Stimulated activated CD8-positive, alpha-beta memory T cell treated with anti-CD3 and anti-CD28 coated beads, Interleukin-12 subunit alpha, Interleukin-12 subunit beta, amount 100 ng/mL, for 24 hours (primary cell): ENCODE data around the gene AMPD2.

ENCODE experiments used
- DNase-seq: peaks from one replicate; pipeline ENCODE4 v3.0.0-alpha.2; 2020; ENCODE audit errors: extremely low read depth

AMPD2 gene

DNA sequence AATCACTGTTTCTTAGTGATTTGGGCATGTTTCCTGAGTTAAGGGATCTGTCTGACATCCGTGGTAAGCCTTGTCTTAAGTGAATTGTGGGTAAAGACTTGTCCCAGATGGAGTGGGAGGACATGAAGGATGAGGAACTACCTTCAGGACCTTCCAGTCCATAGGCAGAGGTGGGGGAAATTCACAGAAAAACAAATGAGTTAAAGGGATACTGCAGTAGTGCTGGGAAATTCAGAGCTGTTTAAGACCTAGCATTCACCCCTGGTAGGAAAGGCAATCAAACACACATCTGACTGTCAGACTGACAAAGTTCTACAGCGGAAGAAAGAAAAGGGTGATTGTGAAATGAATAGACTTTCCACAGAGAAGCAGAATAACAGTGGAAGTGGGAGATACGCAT is 3.2 kb upstream of the AMPD2 start:
- DNase-seq, result no peak

DNA sequence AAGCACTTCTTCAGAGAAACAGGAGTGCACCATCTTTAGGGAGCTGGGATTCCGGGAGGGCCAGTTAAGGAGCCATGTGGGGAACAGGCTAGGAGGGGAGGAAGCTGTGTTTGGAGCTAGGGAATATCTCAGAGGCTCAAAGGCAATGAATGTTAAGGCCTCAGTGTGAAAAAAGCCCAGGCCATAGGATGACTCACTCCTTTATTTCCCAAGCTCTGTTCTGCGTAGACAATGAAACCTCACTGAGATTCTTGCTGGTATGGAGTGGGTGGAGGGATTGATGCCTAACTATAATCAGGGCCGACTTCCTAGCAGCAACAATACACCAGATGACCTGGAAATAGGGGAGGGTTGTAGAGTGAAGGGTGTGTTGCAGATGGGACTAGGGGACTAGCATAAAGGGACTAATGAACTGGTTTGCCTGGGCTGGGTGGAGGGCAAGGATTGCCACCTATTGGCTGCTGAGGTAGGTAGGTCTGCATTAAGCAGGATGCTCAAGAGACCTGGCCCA is 2.3 kb upstream of the AMPD2 start:
- DNase-seq, result no peak

DNA sequence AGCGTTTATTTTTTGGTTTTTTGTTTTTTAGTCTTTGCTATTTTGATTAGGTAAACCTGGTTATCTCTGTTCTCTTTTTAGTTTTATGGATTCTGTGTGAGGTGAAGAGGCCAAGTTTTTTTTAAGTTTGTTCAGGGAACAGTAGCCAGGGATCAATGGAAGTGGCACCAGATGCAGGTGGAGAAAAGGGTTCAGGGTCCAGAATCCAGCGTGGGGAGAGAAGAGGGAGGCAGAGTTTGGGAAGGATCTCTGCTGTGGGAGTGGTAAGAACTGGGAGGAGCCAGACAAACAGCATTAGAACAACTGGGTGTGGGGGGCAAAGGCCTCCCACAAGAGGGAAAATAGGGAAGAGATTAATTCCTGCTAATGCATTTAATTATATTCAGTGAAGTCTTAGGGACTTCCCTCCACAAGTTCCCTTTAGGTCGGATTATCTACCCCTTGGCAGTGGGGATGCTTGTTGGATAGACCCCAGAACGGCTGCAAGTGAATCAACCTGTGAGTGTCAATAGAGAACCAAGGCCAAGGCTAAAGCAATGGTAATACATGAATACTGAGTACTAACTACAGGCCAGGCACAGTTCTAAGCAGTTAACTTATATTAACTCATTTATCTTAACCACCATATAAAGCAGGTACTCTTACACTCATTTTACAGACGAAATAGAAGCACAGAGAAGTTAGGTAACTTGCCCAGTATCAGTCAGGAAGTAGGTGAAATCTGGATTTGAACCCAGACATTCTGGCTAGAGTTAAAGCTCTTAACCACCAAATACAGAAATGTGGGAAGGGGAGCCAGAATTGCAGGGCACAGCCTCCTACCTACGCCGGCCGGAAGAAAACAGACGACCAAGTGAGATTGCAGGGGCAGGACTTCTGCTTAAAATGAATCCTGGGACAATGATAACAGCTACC is 719 bp upstream of the AMPD2 start:
- no peak for DNase-seq

DNA sequence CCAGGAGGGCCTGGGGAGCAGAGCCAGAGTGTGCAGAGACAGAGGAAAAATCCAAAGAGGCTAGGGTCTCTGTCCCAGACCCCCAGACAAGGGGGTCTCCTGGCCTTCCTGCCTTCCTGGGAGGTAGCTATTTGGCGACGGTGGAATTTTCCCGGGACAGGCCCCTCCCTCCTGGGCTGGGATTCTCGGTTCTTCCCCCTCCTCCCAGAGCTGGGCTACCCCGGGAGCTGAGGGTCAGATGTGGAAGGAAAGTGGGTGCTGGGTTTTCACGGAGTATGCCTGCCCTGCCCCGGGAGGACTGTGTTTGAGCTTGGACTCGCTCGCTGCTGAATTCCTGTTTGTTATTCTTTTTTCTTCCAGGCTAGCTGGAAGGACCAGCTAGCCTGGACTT is 759 bp downstream of the AMPD2 start:
- DNase-seq, result no peak

DNA sequence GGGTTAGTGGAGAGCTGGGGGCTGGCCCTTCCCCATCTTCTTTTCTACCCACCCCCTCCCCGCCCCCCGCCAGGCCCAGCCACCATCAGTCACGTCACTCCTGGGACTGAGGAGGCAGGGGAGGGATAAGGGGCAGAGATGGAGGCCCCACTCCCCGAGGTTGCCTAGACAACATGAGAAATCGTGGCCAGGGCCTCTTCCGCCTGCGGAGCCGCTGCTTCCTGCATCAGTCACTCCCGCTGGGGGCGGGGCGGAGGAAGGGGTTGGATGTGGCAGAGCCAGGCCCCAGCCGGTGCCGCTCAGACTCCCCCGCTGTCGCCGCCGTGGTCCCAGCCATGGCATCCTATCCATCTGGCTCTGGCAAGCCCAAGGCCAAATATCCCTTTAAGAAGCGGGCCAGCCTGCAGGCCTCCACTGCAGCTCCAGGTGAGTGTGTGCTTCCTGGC is 1.2 kb downstream of the AMPD2 start:
- DNase-seq, result peak; percentile 97

DNA sequence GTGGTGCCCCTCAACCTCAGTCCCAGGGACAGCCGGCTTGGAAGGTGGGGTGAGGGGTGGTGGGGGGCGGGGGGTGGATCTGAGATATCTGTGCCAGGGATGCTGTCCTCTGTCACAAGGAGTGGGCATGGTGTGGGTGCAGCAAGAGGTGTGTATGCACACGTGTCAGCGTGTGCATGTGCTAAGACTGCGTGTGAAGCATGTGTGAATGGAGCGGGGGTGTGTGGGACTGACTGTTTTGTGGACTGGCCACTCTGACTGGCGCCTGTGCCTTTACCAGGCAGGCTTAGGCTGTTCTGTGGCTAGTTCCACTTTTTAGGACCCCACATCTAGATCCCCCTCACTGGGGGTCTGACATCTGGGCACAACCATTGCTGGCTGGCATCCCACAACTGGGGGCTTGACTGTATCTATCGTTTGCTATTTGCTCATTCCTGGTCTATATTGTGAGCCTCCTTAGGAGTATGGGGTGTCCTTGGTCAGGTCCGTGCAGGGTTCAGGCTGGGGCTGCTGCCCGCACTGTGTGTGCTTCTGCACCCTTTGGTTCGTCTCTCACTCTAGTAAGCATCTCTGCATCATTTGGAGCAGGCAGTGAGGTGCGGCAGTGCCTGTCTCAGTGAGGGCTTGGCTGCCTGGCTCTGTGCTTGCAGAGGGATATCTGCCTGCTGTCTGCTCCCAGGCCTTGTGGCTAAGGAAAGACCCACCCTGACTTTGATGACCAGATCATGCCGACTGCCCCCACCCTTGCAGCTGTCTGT is 1.9 kb downstream of the AMPD2 start:
- DNase-seq, result no peak

DNA sequence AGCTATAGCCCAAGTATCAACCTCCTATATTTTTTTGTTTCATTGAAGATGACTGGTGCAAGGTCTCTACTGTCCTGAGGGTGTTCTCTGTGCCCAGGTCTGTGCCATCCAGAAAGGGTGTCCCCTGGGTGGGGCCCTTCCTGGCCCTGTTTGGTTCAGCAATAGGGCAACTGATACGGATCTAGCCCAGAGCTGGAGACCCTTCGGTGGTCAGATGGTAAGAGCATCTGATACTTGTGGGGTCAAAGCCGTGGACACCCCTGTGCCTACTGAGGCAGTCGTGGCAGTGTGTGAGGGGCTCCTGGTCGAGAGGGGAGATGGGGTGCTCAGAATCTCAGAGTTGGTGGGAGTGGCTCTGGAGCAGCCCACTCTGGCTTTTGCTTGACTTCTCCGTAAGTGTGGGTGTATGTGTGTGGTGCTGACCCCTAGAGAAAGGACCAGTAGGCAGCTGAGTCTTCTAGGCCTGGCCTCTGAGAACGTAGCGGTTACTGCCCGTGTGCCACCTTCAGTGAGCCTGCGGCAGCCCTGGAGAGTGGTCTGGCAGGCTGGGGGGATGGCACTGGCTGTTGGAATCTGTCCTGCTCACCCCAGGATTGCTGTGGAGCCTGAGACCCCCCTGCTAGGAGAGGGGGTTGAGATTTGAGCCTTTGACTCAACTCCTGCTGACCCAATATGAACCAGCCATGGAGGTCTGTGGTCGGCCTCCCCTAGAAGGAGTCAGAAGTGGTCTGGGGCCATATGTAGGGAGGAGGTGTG is 2.7 kb downstream of the AMPD2 start:
- no peak for DNase-seq

DNA sequence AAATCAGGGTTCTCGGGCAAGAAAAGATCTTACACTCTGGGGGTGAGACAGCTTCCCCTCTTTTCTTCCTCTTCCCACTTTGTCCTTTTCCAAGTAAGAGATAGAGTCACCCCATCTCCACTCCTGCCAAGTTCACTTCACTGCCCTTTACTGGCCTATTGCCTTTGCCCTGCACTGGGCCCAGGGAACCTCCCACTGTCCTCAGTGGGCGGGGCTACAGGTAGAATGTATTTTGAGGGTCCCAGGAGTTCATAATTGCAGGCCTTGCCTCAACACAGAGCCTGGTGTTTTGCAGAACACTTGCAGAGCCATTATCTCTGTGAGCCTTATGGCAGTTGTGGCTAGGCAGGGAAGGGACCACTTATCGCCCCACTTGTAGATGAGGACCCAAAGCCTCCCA is 3.3 kb downstream of the AMPD2 start:
- no peak for DNase-seq

DNA sequence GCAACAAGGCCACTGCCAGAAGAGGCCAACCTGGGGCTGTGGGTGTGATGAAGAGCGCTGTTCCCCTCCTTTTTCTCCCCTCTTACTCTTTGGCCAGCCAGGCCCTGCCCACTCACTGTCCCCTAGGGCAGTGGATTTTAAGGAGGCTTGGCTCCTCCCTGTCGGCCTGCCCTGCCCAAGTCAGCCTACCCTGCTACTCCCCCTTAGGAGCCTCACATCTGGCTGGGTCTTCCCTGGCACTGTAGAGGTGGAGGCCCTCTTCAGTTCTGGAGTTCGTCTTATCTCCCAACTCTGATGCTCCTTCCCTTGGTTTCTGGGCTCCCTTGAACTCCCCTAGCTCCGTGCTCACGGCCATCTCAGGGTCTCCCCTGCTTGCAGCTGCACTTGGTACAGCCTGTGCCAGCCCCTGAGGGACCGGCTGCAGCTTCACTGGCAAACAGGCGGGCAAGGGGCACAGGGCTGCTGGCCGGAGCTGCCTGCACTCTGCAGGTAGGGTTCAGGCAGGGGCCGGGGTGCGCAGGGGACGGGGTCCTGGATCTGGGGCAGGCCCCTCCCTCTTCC is 4.0 kb downstream of the AMPD2 start:
- DNase-seq, result no peak

DNA sequence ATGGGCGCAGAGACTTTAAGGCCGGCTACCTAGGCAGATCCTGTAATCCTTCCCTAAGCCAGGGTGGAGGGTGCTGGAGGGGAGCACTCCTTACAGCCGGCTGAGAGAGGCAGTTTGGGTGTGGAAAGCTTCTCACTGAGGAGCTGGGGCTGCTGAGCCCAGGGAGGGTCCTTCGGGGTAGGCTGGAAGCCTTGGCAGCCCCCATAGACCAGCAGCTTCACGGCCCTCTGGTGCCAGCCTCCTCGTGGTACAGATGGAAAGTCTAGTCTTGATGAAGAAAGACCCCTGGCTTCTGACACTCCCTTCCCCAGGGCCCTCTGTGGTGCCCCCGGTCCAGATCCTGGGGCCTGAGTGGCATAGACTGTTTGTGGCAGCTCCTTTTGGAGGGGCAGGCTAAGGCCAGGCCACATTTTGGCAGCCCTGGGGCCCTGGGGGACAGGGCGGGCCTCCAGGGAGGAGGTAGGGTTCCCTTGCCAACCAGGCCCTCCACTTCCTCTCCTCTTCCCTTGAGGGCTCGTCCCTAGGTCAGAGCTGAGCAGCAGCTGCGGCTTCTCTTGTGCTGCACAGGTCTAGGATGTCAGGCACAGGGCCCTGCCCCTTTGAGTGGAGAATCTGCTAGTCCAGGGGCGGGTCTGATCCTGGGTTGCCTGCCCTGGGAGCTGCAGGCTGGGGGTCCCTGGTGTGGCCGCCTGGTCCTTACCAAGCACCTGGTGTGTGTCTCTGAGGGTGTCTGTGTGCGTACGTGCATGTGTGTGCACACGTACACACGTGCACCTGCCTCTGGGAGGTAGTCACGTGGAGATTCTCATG is 4.8 kb downstream of the AMPD2 start:
- no peak for DNase-seq

DNA sequence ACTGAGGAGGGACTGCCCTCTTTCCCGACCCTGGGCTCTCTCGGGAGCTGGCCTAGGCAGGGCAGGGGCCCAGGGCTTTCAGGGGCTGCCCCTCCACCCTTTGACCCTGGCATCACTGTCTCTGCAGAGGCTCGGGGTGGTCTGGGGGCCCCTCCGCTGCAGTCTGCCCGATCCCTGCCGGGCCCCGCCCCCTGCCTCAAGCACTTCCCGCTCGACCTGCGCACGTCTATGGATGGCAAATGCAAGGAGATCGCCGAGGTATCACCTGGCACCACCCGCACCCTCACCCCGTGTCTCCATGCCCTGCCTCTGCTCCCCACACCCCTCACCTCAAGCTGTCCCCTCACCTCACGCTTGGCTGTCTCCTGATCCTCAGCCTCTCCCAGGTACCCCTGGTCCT is 5.5 kb downstream of the AMPD2 start:
- DNase-seq, result no peak

DNA sequence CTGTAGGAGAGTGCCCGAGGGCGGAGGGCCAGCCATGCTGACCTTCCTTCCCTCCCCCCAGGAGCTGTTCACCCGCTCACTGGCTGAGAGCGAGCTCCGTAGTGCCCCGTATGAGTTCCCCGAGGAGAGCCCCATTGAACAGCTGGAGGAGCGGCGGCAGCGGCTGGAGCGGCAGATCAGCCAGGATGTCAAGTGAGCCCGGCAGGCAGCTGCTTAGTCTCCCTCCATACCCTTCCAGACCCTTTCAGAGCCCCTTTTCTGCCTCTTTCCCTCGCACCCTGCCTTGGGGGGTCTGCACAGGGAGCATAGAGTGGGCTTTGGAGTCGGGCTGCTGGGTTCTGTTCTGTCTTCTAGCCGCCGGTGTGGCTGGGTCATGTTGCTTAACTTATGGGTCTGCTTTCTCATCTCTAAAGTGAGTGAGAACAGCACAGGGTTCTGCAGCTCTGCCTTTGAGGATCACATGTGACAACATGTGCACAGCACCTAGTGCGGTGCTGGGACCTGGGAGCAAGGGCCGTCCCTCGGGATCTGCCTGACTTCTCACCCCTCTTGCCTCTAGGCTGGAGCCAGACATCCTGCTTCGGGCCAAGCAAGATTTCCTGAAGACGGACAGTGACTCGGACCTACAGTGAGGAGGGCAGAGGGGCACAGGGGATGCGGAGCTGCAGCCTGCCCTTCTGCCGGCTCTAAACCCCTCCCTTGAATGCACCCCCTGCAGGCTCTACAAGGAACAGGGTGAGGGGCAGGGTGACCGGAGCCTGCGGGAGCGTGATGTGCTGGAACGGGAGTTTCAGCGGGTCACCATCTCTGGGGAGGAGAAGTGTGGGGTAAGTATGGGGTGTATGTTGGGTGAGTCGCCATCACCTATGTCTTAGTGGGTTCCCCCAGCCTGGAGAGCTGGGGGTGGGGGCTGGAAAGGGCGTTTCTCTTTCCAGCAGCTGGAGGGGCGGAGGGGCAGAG is 6.2 kb downstream of the AMPD2 start:
- no peak for DNase-seq

DNA sequence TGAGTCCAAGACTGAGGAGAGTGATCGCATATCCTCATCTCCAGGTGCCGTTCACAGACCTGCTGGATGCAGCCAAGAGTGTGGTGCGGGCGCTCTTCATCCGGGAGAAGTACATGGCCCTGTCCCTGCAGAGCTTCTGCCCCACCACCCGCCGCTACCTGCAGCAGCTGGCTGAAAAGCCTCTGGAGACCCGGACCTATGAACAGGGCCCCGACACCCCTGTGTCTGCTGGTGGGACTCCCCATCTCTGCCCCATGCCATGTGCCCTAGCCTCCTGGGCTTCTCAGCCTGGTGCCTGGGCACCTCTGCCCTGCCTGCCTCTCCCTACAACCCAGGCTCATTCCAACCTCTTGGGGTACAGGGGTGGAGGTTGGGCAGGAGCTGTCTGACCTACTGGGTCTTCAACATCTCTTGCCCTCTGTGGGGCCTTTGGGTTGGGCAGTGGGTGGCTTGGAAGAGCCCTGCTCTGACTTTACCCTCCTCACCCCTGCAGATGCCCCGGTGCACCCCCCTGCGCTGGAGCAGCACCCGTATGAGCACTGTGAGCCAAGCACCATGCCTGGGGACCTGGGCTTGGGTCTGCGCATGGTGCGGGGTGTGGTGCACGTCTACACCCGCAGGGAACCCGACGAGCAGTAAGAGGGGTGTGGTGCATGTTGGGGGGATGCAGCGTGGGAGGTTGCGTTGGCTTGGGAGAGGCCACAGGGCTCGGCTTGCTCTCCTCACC is 7.2 kb downstream of the AMPD2 start:
- DNase-seq, result no peak

DNA sequence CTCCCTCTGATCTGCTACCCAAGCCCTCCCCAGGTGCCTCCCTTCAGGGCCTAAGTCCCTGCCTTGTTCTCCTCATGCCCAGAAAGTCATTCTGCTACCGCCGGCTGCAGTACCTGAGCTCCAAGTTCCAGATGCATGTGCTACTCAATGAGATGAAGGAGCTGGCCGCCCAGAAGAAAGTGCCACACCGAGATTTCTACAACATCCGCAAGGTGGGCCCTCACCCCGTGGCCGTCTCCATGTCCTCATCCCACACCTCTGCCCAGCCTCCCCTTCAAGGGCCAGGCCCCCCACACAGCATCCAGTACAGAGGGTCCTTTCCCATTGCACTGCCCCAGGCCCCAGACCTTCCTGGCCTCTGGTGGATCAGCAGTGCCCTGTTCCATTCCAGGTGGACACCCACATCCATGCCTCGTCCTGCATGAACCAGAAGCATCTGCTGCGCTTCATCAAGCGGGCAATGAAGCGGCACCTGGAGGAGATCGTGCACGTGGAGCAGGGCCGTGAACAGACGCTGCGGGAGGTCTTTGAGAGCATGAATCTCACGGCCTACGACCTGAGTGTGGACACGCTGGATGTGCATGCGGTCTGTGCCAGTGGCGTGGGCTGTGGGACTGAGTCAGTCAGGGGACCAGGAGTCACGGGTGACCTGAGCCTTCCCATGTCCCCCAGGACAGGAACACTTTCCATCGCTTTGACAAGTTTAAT is 8.2 kb downstream of the AMPD2 start:
- DNase-seq, result no peak

DNA sequence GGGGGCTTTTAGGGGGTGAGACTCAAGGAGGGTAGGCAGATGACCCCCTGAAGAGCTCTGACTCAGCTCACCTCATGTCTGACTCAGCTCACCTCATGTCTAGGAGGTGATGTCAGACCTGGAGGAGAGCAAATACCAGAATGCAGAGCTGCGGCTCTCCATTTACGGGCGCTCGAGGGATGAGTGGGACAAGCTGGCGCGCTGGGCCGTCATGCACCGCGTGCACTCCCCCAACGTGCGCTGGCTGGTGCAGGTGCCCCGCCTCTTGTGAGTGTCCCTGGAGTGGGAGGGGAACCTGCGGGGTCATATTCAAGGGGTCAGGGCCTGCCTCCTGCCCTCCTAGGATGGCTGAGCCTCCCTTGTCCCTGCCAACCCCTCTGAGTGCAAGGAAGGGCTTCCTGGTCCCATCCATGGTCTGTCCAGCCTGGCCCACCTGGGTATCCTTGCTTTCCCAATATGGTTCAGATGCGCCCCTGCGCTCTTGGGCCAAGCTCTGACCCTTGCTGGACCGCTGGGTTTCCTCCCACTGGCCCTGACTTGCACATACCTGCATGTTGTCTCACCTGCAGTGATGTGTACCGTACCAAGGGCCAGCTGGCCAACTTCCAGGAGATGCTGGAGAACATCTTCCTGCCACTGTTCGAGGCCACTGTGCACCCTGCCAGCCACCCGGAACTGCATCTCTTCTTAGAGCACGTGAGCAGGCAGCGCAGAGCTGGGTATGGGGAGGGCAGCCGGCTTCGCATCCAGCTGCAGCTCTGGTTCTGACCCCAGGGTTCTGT is 9.1 kb downstream of the AMPD2 start:
- no peak for DNase-seq

DNA sequence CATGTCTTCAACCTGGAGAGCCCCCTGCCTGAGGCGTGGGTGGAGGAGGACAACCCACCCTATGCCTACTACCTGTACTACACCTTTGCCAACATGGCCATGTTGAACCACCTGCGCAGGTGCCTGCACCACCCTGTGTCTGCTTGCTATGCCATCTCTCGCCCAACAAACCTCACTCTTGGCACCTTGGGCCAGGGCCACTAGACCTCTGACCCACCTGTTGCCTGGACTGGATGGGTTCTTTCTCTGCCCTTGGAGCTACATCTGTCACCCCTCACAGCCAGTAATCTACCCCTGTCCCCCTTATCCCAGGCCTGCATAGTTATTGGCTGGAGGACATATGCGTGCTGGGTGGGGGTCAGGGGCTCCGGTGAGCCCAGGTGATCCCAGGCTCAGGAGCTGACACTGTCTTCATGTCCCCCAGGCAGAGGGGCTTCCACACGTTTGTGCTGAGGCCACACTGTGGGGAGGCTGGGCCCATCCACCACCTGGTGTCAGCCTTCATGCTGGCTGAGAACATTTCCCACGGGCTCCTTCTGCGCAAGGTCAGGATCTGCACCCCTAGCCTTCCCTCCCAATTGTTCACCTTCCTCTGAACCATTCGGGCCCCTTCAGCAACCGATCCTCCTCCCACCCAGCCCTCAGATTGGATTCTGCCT is 9.9 kb downstream of the AMPD2 start:
- no peak for DNase-seq
